CD8-positive, alpha-beta memory T cell (primary cell): ENCODE data around the gene CRNN. TPM values are rescaled to one million over a fixed set of nuclear protein-coding genes. Genes with fewer than 3 reads are reported as not detected.
A peak's percentile ranks its signal among the peaks of the same experiment; 100 is the strongest.

Source experiments
- CTCF ChIA-PET: fragments of 350-600 bp; sonication (Branson Sonifier 250); formaldehyde crosslinking; loops from one replicate; lab custom pipeline; 2021; ENCODE audit warnings: antibody characterized with exemption; lab: Charles Lee
- POLR2A ChIA-PET: fragments of 350-600 bp; sonication (Branson Sonifier 250); formaldehyde crosslinking; loops from one replicate; lab custom pipeline; 2021; ENCODE audit warnings: antibody characterized with exemption; lab: Charles Lee
- DNase-seq, 5 donors: peaks; one replicate each; pipeline versions ENCODE4 v3.0.0 to v3.0.0-alpha.2; 2020 to 2022; ENCODE audit warnings: mixed read lengths in 1 of 5
- H3K27ac ChIP-seq: one replicate; pipeline ENCODE4 v1.7.0; 2013; ENCODE audit warnings: low read depth, mild to moderate bottlenecking, low read length, moderate library complexity
- H3K27me3 ChIP-seq: 2 replicates; pipeline ENCODE4 v1.7.0; 2013; ENCODE audit warnings: low read length, mild to moderate bottlenecking; ENCODE audit not compliant: insufficient read depth, poor library complexity, severe bottlenecking
- H3K36me3 ChIP-seq: 2 replicates; pipeline ENCODE4 v1.7.0; 2013; ENCODE audit warnings: mild to moderate bottlenecking, low read length, moderate library complexity; ENCODE audit not compliant: insufficient read depth
- H3K4me1 ChIP-seq: 2 replicates; pipeline ENCODE4 v1.7.0; 2013; ENCODE audit warnings: mild to moderate bottlenecking, low read length, moderate library complexity; ENCODE audit not compliant: insufficient read depth
- H3K4me3 ChIP-seq: 2 replicates; pipeline ENCODE4 v1.7.0; 2013; ENCODE audit warnings: mild to moderate bottlenecking, low read length
- H3K9me3 ChIP-seq: 2 replicates; pipeline ENCODE4 v1.7.0; 2013; ENCODE audit warnings: mild to moderate bottlenecking, low read length
- H3K27ac Mint-ChIP-seq, 8 donors: one replicate each; pipeline ENCODE4 v1.8.0; 2020 to 2021; ENCODE audit warnings: mixed read lengths in 8 of 8, mild to moderate bottlenecking in 6 of 8, inconsistent platforms in 3 of 8, moderate library complexity in 3 of 8
- H3K27me3 Mint-ChIP-seq, 2 donors: one replicate each; pipeline ENCODE4 v1.8.0; 2020 to 2021; ENCODE audit warnings: mixed read lengths in 2 of 2, mild to moderate bottlenecking in 1 of 2, moderate library complexity in 1 of 2
- H3K36me3 Mint-ChIP-seq, 3 donors: one replicate each; pipeline ENCODE4 v1.8.0; 2020 to 2021; ENCODE audit warnings: mixed read lengths in 3 of 3, inconsistent platforms in 1 of 3, mild to moderate bottlenecking in 1 of 3
- H3K4me1 Mint-ChIP-seq, 3 donors: one replicate each; pipeline ENCODE4 v1.8.0; 2020 to 2021; ENCODE audit warnings: mixed read lengths in 3 of 3, inconsistent platforms in 1 of 3, mild to moderate bottlenecking in 1 of 3
- H3K4me3 Mint-ChIP-seq, 7 donors: one replicate each; pipeline ENCODE4 v1.8.0; 2020 to 2021; ENCODE audit warnings: mixed read lengths in 7 of 7, mild to moderate bottlenecking in 6 of 7, moderate library complexity in 4 of 7, inconsistent platforms in 2 of 7
- H3K9me3 Mint-ChIP-seq, 5 donors: one replicate each; pipeline ENCODE4 v1.8.0; 2020 to 2022; ENCODE audit warnings: mixed read lengths in 5 of 5, mild to moderate bottlenecking in 3 of 5, moderate library complexity in 2 of 5, inconsistent platforms in 1 of 5
- polyA plus RNA-seq: library from polyadenylated mRNA; unstranded; fragments of 300-500 nt; fragmentation: Illumina TruSeq; gene quantifications from one replicate; pipeline ENCODE4 v1.2.3, GENCODE V29; 2021
- total RNA-seq, 2 experiments: library from RNA; stranded (reverse); gene quantifications; one replicate each; pipeline ENCODE4 v1.2.3, GENCODE V29; 2021

Gene CRNN
- total and polyA plus RNA-seq, 3 experiments from 2014 or later: not detected

DNA sequence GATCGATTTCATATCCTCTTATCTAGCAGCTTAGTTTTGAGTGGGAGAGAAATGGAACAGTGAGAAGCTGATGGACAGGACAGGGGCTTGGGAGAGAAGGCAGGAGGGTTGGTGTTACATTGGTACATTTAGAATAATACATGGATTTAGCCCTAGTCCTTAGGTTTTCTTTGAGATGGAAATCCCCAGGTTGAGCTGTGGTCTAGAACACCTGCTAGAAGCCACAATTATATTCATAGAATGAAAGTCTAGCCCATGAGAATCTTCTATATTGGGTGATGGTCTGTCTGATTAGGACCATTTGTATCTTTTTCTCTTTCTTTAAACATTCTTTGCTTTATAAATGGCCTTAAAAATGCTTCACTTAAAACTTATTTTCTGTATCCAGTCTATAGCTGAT lies 19.9 kb downstream of the CRNN start:
- Histone ChIP-seq H3K27ac (no peak overlapping the region), H3K36me3 (no peaks in the 10 kb centered on the region), H3K27me3 (peaks cover 6% of the 10 kb centered on the region), H3K9me3 (no peaks in the 10 kb centered on the region), H3K4me1 (peaks cover 4% of the 10 kb centered on the region), H3K4me3 (no peak overlapping the region)
- ChIA-PET CTCF (interaction anchor here (1.1 to 6.3 kb wide), 2 partner anchors 47 to 65 kb away, joined by 5 to 36 read pairs; no protein-coding TSS in a partner anchor), POLR2A (no interaction called here)
- H3K36me3 Mint-ChIP-seq: no peaks in the 10 kb centered on the region
- H3K9me3 Mint-ChIP-seq: no peaks in the 10 kb centered on the region
- peak overlapping the region in 2 of 8 donors; percentile 11 to 41 for H3K27ac Mint-ChIP-seq
- peaks cover 30 to 41% (median 33%) of the 10 kb centered on the region in 3 donors for H3K4me1 Mint-ChIP-seq
- no peak for DNase-seq
- peaks cover 19 to 21% of the 10 kb centered on the region in 2 donors for H3K27me3 Mint-ChIP-seq
- H3K4me3 Mint-ChIP-seq: no peak overlapping the region

DNA sequence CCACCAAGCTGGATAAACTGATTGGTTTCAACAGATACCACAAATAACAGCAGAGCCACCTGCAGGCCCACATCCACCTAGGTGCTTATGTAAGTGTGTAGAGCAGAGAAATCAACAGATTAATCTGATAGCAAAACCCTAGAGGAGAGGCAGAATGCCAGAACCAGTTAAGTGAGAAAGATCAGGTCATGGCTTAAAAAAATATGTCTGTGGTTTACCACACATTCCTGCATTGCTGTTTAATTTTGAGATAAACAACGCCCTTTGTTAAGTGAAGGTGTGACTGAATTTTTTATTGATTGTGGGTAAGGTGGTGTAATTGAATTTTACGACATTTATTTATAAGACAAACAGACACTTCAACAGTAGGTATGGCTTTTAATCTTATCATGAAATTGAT lies 21.2 kb downstream of the CRNN start:
- Histone ChIP-seq H3K27me3 (peaks cover 6% of the 10 kb centered on the region), H3K4me3 (no peak overlapping the region), H3K4me1 (peaks cover 4% of the 10 kb centered on the region), H3K27ac (no peak overlapping the region), H3K36me3 (no peaks in the 10 kb centered on the region), H3K9me3 (no peaks in the 10 kb centered on the region)
- Mint-ChIP-seq H3K9me3 (no peaks in the 10 kb centered on the region), H3K4me3 (peak overlapping the region in 5 of 7 donors; percentile 3 to 36 (median 30)), H3K4me1 (peaks cover 30 to 38% (median 33%) of the 10 kb centered on the region in 3 donors), H3K36me3 (no peaks in the 10 kb centered on the region), H3K27ac (peak overlapping the region in 4 of 8 donors; percentile 10 to 85 (median 50)), H3K27me3 (peaks cover 20 to 33% of the 10 kb centered on the region in 2 donors)
- CTCF ChIA-PET: interaction anchor here (1.0 to 6.3 kb wide), 3 partner anchors 45 to 66 kb away, joined by 3 to 36 read pairs (median 5); no protein-coding TSS in a partner anchor
- DNase-seq: peak in 2 of 5 donors; percentile 53 to 62
- POLR2A ChIA-PET: no interaction called here

GRCh38 chr1:152388889-152389288 lies 25.2 kb downstream of the CRNN start:
- peaks cover 0 to 2% (median 0%) of the 10 kb centered on the region in 5 donors for H3K9me3 Mint-ChIP-seq
- DNase-seq: no peak
- no peak overlapping the region for H3K4me3 Mint-ChIP-seq
- H3K36me3 Mint-ChIP-seq: no peaks in the 10 kb centered on the region
- H3K4me1 Mint-ChIP-seq: peaks cover 18 to 22% (median 19%) of the 10 kb centered on the region in 3 donors
- H3K27ac Mint-ChIP-seq: no peak overlapping the region
- H3K27ac ChIP-seq: no peak overlapping the region
- ChIA-PET POLR2A (no interaction called here), CTCF (interaction anchor here (1.4 kb wide), 1 partner anchor 69 kb away, joined by 4 read pairs; no protein-coding TSS in a partner anchor)
- H3K9me3 ChIP-seq: no peaks in the 10 kb centered on the region
- H3K4me3 ChIP-seq: no peak overlapping the region
- no peaks in the 10 kb centered on the region for H3K36me3 ChIP-seq
- peaks cover 4% of the 10 kb centered on the region for H3K4me1 ChIP-seq
- peaks cover 18 to 43% of the 10 kb centered on the region in 2 donors for H3K27me3 Mint-ChIP-seq
- H3K27me3 ChIP-seq: peaks cover 6% of the 10 kb centered on the region

GRCh38 chr1:152386940-152387339 lies 27.1 kb downstream of the CRNN start:
- no peak for DNase-seq
- Histone ChIP-seq H3K27me3 (peaks cover 6% of the 10 kb centered on the region), H3K36me3 (no peaks in the 10 kb centered on the region), H3K27ac (no peak overlapping the region), H3K4me3 (no peak overlapping the region), H3K9me3 (no peaks in the 10 kb centered on the region), H3K4me1 (no peaks in the 10 kb centered on the region)
- POLR2A ChIA-PET: no interaction called here
- CTCF ChIA-PET: interaction anchor here (1.4 kb wide), 1 partner anchor 40 kb away, joined by 3 read pairs; no protein-coding TSS in a partner anchor
- H3K27ac Mint-ChIP-seq: no peak overlapping the region
- peaks cover 0 to 2% (median 0%) of the 10 kb centered on the region in 5 donors for H3K9me3 Mint-ChIP-seq
- peaks cover under 1 to 3% (median 2%) of the 10 kb centered on the region in 3 donors for H3K4me1 Mint-ChIP-seq
- no peaks in the 10 kb centered on the region for H3K36me3 Mint-ChIP-seq
- peaks cover 14 to 45% of the 10 kb centered on the region in 2 donors for H3K27me3 Mint-ChIP-seq
- no peak overlapping the region for H3K4me3 Mint-ChIP-seq

DNA sequence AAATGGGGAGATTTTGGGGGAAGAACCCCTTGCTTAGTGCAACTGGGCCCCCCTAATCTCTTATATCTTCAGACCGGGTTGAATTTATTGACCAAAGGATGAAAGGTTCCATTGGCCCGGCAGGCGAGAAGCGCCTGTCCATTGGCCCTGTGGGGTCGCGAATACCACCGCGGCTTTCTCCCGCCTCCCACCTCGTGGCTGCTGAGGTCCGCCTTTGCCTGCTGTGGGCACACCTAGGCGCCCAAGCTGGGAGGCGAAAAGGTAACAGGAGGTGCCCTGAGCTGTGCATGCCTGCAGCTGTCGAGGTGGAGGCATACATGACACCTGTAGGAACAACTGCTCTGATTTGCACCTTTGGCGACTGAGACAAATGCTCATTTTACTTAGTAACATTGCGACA lies 33.1 kb downstream of the CRNN start:
- H3K4me3 ChIP-seq: no peak overlapping the region
- Mint-ChIP-seq H3K27ac (peak overlapping the region in 1 of 8 donors; percentile 62), H3K9me3 (peaks cover 0 to 2% (median 0%) of the 10 kb centered on the region in 5 donors), H3K4me1 (no peaks in the 10 kb centered on the region), H3K4me3 (no peak overlapping the region), H3K36me3 (no peaks in the 10 kb centered on the region), H3K27me3 (peaks cover 5 to 15% of the 10 kb centered on the region in 2 donors)
- ChIA-PET POLR2A (no interaction called here), CTCF (no interaction called here)
- H3K4me1 ChIP-seq: no peaks in the 10 kb centered on the region
- no peaks in the 10 kb centered on the region for H3K27me3 ChIP-seq
- no peak overlapping the region for H3K27ac ChIP-seq
- no peak for DNase-seq
- no peaks in the 10 kb centered on the region for H3K9me3 ChIP-seq
- H3K36me3 ChIP-seq: no peaks in the 10 kb centered on the region

DNA sequence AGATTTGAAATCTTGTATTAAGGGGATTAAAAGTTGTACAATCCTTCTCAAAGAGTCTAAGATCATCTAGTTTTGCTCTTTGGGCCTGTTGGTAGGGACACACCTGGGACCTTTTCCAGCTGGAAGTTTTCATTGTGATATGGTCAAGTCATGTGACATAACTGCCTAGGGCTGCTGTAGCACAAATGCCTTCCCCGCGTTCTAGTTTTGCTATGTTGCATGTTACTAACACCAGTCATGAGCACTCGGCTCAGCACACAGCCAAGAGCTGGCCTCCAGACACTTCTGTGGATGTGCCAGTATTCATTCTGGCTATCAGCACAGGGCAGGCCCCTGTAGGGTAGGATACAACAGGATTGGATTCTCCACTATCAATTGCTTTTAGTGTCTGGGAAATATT lies 39.6 kb downstream of the CRNN start:
- H3K4me3 ChIP-seq: no peak overlapping the region
- Mint-ChIP-seq H3K36me3 (peaks cover 0 to 2% (median 0%) of the 10 kb centered on the region in 3 donors), H3K9me3 (peaks cover 2 to 4% (median 2%) of the 10 kb centered on the region in 5 donors), H3K4me1 (no peaks in the 10 kb centered on the region), H3K27ac (peak overlapping the region in 1 of 8 donors; percentile 32), H3K4me3 (no peak overlapping the region), H3K27me3 (peaks cover 3 to 7% of the 10 kb centered on the region in 2 donors)
- no peak overlapping the region for H3K27ac ChIP-seq
- no peaks in the 10 kb centered on the region for H3K27me3 ChIP-seq
- no peaks in the 10 kb centered on the region for H3K9me3 ChIP-seq
- H3K4me1 ChIP-seq: no peaks in the 10 kb centered on the region
- POLR2A ChIA-PET: no interaction called here
- CTCF ChIA-PET: interaction anchor here (0.7 to 1.3 kb wide), 2 partner anchors 66 to 84 kb away, joined by 3 read pairs; no protein-coding TSS in a partner anchor
- no peaks in the 10 kb centered on the region for H3K36me3 ChIP-seq
- DNase-seq: no peak

DNA sequence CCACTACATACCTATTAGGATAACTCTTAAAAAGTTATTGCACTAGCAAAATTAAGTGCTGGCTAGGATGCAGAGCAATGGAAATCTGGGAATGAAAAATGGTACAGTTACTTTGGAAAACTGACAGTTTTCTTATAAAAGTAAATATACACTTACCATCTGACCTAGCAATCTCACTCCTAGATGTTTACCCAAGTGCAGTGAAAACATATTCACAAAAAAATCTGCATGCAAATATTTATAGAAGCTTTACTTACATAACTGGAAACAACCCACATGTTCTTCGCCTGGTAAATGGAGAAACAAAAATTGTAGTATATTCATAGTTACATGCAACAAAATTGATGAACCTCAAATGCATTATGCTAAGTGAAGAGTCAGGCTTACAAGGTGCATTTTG lies 41.4 kb downstream of the CRNN start:
- CTCF ChIA-PET: no interaction called here
- Mint-ChIP-seq H3K36me3 (peaks cover 0 to 6% (median 0%) of the 10 kb centered on the region in 3 donors), H3K9me3 (peaks cover 5 to 13% (median 9%) of the 10 kb centered on the region in 5 donors), H3K4me1 (no peaks in the 10 kb centered on the region), H3K4me3 (no peak overlapping the region), H3K27me3 (peaks cover 9 to 12% of the 10 kb centered on the region in 2 donors), H3K27ac (no peak overlapping the region)
- Histone ChIP-seq H3K27ac (no peak overlapping the region), H3K4me1 (no peaks in the 10 kb centered on the region), H3K4me3 (no peak overlapping the region), H3K36me3 (no peaks in the 10 kb centered on the region), H3K9me3 (no peaks in the 10 kb centered on the region), H3K27me3 (no peaks in the 10 kb centered on the region)
- no peak for DNase-seq
- POLR2A ChIA-PET: no interaction called here

DNA sequence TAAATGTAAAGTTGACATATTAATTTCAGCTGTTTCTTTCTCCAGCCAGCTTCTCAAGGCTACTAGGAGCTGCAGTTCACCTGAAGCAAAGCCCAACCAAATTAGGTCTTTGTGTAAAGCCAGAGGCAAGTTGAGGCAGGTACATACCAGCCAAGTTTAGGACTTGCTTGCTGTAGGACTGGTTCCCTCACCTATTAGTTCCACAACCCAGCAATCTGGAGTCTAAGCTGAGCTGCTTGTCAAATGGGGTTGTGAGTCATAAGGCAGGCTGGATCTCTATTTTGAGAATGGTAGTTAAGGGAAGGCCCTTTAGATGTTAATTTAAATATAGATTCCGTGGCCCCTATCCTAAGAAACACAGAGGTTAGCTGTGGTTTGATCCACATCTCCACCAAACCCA lies 46.6 kb downstream of the CRNN start:
- H3K4me1 ChIP-seq: no peaks in the 10 kb centered on the region
- H3K27me3 ChIP-seq: peaks cover 4% of the 10 kb centered on the region
- Mint-ChIP-seq H3K9me3 (peaks cover 5 to 13% (median 9%) of the 10 kb centered on the region in 5 donors), H3K27me3 (peaks cover 15 to 25% of the 10 kb centered on the region in 2 donors), H3K4me1 (no peaks in the 10 kb centered on the region), H3K36me3 (peaks cover 0 to 6% (median 0%) of the 10 kb centered on the region in 3 donors), H3K4me3 (no peak overlapping the region), H3K27ac (no peak overlapping the region)
- no peaks in the 10 kb centered on the region for H3K36me3 ChIP-seq
- H3K27ac ChIP-seq: no peak overlapping the region
- H3K4me3 ChIP-seq: no peak overlapping the region
- H3K9me3 ChIP-seq: no peaks in the 10 kb centered on the region
- ChIA-PET POLR2A (no interaction called here), CTCF (no interaction called here)
- DNase-seq: no peak
